GM19193 (cell line): ENCODE results near the gene DGKD.

Experiments
- POLR2A ChIP-seq: IDR thresholded peaks from 4 replicates; pipeline ENCODE4 v1.6.1; 2011; ENCODE audit not compliant: insufficient read depth, insufficient read length; ENCODE audit errors: extremely low read depth

Gene DGKD

GRCh38 chr2:233455491-233455890 is 101.2 kb downstream of the DGKD start:
- no peak for TF ChIP-seq POLR2A

GRCh38 chr2:233456111-233456510 is 101.8 kb downstream of the DGKD start:
- no peak for TF ChIP-seq POLR2A

GRCh38 chr2:233456934-233457333 is 102.6 kb downstream of the DGKD start:
- TF ChIP-seq POLR2A, result no peak

- TF ChIP-seq POLR2A, result no peak
Measured at GRCh38 chr2:233457356-233457755, 103.1 kb downstream of the DGKD start.

GRCh38 chr2:233458031-233458610 is 103.8 kb downstream of the DGKD start:
- TF ChIP-seq POLR2A, result no peak

GRCh38 chr2:233458826-233459225 is 104.5 kb downstream of the DGKD start:
- TF ChIP-seq POLR2A, result no peak

GRCh38 chr2:233459426-233459825 is 105.1 kb downstream of the DGKD start:
- TF ChIP-seq POLR2A, result no peak

- no peak for TF ChIP-seq POLR2A
Measured at GRCh38 chr2:233460726-233461441, 106.6 kb downstream of the DGKD start.

GRCh38 chr2:233461481-233461891 is 107.2 kb downstream of the DGKD start:
- TF ChIP-seq POLR2A, result no peak

GRCh38 chr2:233462202-233462785 is 108.0 kb downstream of the DGKD start:
- TF ChIP-seq POLR2A, result no peak

GRCh38 chr2:233462826-233463470 is 108.7 kb downstream of the DGKD start:
- no peak for TF ChIP-seq POLR2A

GRCh38 chr2:233463586-233463985 is 109.3 kb downstream of the DGKD start:
- TF ChIP-seq POLR2A, result no peak

GRCh38 chr2:233464056-233464455 is 109.8 kb downstream of the DGKD start:
- TF ChIP-seq POLR2A, result no peak

- no peak for TF ChIP-seq POLR2A
Measured at GRCh38 chr2:233464531-233465240, 110.4 kb downstream of the DGKD start.

- no peak for TF ChIP-seq POLR2A
Measured at GRCh38 chr2:233466991-233467603, 112.8 kb downstream of the DGKD start.
